Ovary (tissue), 9 donors: ENCODE measurements around the gene KCND3. TPM values are rescaled to one million over a fixed set of nuclear protein-coding genes. Genes with fewer than 3 reads are reported as not detected.

Experiments used
- DNase-seq, 5 donors: peaks; one replicate each; pipeline ENCODE4 v3.0.0-alpha.2; 2019 to 2020
- H3K27ac ChIP-seq, 2 donors: fragments of 200-600 bp; one replicate each; pipeline versions ENCODE4 v1.5.1 to v1.8.0; 2019 to 2022
- H3K27me3 ChIP-seq: fragments of 200-600 bp; one replicate; pipeline ENCODE4 v1.8.0; 2022
- H3K36me3 ChIP-seq: fragments of 200-600 bp; sonication (generic); one replicate; pipeline ENCODE4 v1.5.1; 2019
- H3K4me1 ChIP-seq: one replicate; pipeline ENCODE4 v1.8.1; 2013; ENCODE audit warnings: mild to moderate bottlenecking, moderate library complexity; ENCODE audit not compliant: insufficient read depth
- H3K4me3 ChIP-seq: fragments of 200-600 bp; sonication (generic); one replicate; pipeline ENCODE4 v1.5.1; 2017
- H3K9me3 ChIP-seq, 2 donors: fragments of 200-600 bp in 1 of 2; sonication (generic) in 1 of 2; one replicate each; pipeline versions ENCODE4 v1.5.1 to v1.8.1; 2013 to 2019; ENCODE audit warnings: mild to moderate bottlenecking in 1 of 2, moderate library complexity in 1 of 2
- CTCF ChIP-seq, 3 donors: fragments of 450-650 bp in 2 of 3; fragments of 200-600 bp in 1 of 3; IDR thresholded peaks; one replicate each; pipeline versions ENCODE4 v1.5.1 to v1.8.0; 2016 to 2022; ENCODE audit warnings: antibody characterized with exemption in 3 of 3, mild to moderate bottlenecking in 1 of 3
- EP300 ChIP-seq: sonication (generic); formaldehyde crosslinking; IDR thresholded peaks from one replicate; pipeline ENCODE4 v1.6.1; 2017; ENCODE audit warnings: antibody characterized with exemption
- POLR2A ChIP-seq: fragments of 450-650 bp; IDR thresholded peaks from one replicate; pipeline ENCODE4 v1.6.1; 2017; ENCODE audit warnings: antibody characterized with exemption, mild to moderate bottlenecking, moderate library complexity
- WGBS, 3 donors: extraction: QIAGEN DNeasy Blood & Tissue Kit in 1 of 3; methylation state at CpG; one replicate each; pipeline versions ENCODE4 v1.1.5 to v1.1.7; 2013 to 2017; 5-methylcytosine and 5-hydroxymethylcytosine counted together
- intact Hi-C, 4 donors: fragments of 100-400 bp; cut with DNase I; formaldehyde crosslinking; loops; one replicate each; pipeline versions ENCODE4 v1.11.0 to v1.15.1; 2022 to 2023
- polyA plus RNA-seq, 2 donors: library from polyadenylated mRNA; stranded (reverse); fragments of 200-250 nt in 1 of 2; fragments of 350-450 nt in 1 of 2; fragmentation: Illumina TruSeq in 1 of 2; extraction: RNeasy Lipid Tissue Mini Kit (QIAGEN cat#74804) in 1 of 2; gene quantifications; one replicate each; pipeline ENCODE4 v1.2.3, GENCODE V29; 2013 to 2014
- total RNA-seq, 7 donors: library from RNA; depleted of rRNA in 2 of 7; stranded (reverse); fragments of >200 nt in 2 of 7; fragmentation: NEBNext Ultra II Directional in 3 of 7; extraction: Animal tissue kit (Norgen Biotek cat#: 25700) in 3 of 7; gene quantifications; one replicate each; pipeline versions ENCODE4 v1.1.0 to v1.2.4, GENCODE V29; 2016 to 2023
- donor health status: DM: no; HTN: no; CAD: no; lungs with moderate emphysema.
- donor health status: DM: no; HTN: no; CAD: no.
- donor health status: Bipolar disorder and iron deficiency.
- donor health status: DM: yes; HTN: yes; CAD: no.
- donor health status: DM: no; HTN: no; CAD: no.
- donor health status: DM: yes; HTN: yes; CAD: no.

Gene KCND3
- total and polyA plus RNA-seq, 9 donors = 0.15 to 6.5 (median 0.60) TPM

GRCh38 chr1:111811891-111812290, 177.6 kb downstream of the KCND3 start:
- Histone ChIP-seq H3K36me3 (no peaks in the 10 kb centered on the region), H3K27ac (no peak overlapping the region), H3K4me1 (no peaks in the 10 kb centered on the region), H3K9me3 (no peaks in the 10 kb centered on the region), H3K27me3 (no peaks in the 10 kb centered on the region), H3K4me3 (no peak overlapping the region)
- no peak for DNase-seq
- intact Hi-C loops = no loop called here
- WGBS, 3 donors = 68 to 88% (median 84%) methylated on average over 10 of the region's 10 CpGs
- no peak for TF ChIP-seq EP300
- TF ChIP-seq POLR2A = no peak
- no peak for TF ChIP-seq CTCF (IDR thresholded peaks at IDR 0.05)

GRCh38 chr1:111805251-111805650, 184.2 kb downstream of the KCND3 start:
- DNase-seq = no peak
- Histone ChIP-seq H3K27ac (no peak overlapping the region), H3K9me3 (no peaks in the 10 kb centered on the region), H3K27me3 (no peaks in the 10 kb centered on the region), H3K4me3 (no peak overlapping the region), H3K4me1 (no peaks in the 10 kb centered on the region), H3K36me3 (no peaks in the 10 kb centered on the region)
- WGBS, 3 donors = 62 to 75% (median 68%) methylated on average over 2 of the region's 2 CpGs
- no peak for TF ChIP-seq CTCF (IDR thresholded peaks at IDR 0.05)
- no peak for TF ChIP-seq POLR2A
- no peak for TF ChIP-seq EP300
- intact Hi-C loops = no loop called here

GRCh38 chr1:111804776-111805175, 184.7 kb downstream of the KCND3 start:
- no peaks in the 10 kb centered on the region for H3K9me3 ChIP-seq

GRCh38 chr1:111803951-111804350, 185.5 kb downstream of the KCND3 start:
- H3K27me3 ChIP-seq = no peaks in the 10 kb centered on the region
- TF ChIP-seq EP300 (no peak), POLR2A (no peak), CTCF (IDR thresholded peaks at IDR 0.05) (no peak)
- 73 to 81% (median 74%) methylated on average over 5 of the region's 5 CpGs for WGBS, 3 donors
- H3K4me3 ChIP-seq = no peak overlapping the region
- no peaks in the 10 kb centered on the region for H3K4me1 ChIP-seq
- no peaks in the 10 kb centered on the region for H3K36me3 ChIP-seq
- intact Hi-C loops = no loop called here
- DNase-seq = no peak
- no peaks in the 10 kb centered on the region for H3K9me3 ChIP-seq
- H3K27ac ChIP-seq = no peak overlapping the region

More at GRCh38 chr1:111804776-111805175, 184.7 kb downstream of the KCND3 start:
- no peak overlapping the region for H3K4me3 ChIP-seq
- H3K4me1 ChIP-seq = no peaks in the 10 kb centered on the region
- no peaks in the 10 kb centered on the region for H3K36me3 ChIP-seq
- DNase-seq = no peak
- no peak for TF ChIP-seq POLR2A
- TF ChIP-seq EP300 = no peak
- no peak for TF ChIP-seq CTCF (IDR thresholded peaks at IDR 0.05)
- H3K27me3 ChIP-seq = no peaks in the 10 kb centered on the region
- no peak overlapping the region for H3K27ac ChIP-seq
- WGBS, 3 donors = 62 to 71% (median 63%) methylated on average over 11 of the region's 11 CpGs
- intact Hi-C loops = no loop called here
